AG04449 (cell line): Measurements from ENCODE around the gene MATCAP1.

Experiments
- CTCF ChIA-PET: fragments of 350-600 bp; formaldehyde crosslinking; extraction: SDS; loops from one replicate; lab custom pipeline; 2021; ENCODE audit warnings: antibody characterized with exemption; lab: Yijun Ruan, JAX
- POLR2A ChIA-PET: fragments of 400-600, 350-600 bp; formaldehyde crosslinking; extraction: SDS; loops from one replicate; lab custom pipeline; 2020; ENCODE audit warnings: antibody characterized with exemption, inconsistent platforms; lab: Yijun Ruan, JAX
- DNase-seq: peaks from one replicate; pipeline ENCODE4 v3.0.0-alpha.2; 2010; ENCODE audit warnings: low read depth, low spot score
- H3K4me3 ChIP-seq: 2 replicates; pipeline ENCODE4 v1.5.1; 2011; ENCODE audit warnings: low read depth, mild to moderate bottlenecking, control low read depth, low read length
- CTCF ChIP-seq: IDR thresholded peaks from one replicate; pipeline ENCODE4 v1.5.1; 2011; ENCODE audit warnings: mild to moderate bottlenecking, moderate library complexity, low read length, control low read depth, inconsistent platforms; ENCODE audit not compliant: insufficient read depth; ENCODE audit errors: missing control alignments

The MATCAP1 gene

GRCh38 chr16:67209565-67209964 is 25.8 kb upstream of the MATCAP1 start:
- TF ChIP-seq CTCF = no peak
- ChIA-PET CTCF (interaction anchor here (1.2 to 10.5 kb wide), 2 partner anchors 11 to 13 kb away, joined by 3 to 83 read pairs; partner anchors contain the start of genes E2F4 and ELMO3), POLR2A (interaction anchor here (1.1 to 2.2 kb wide), 2 partner anchors 17 to 39 kb away, joined by 5 to 9 read pairs; partner anchors contain the start of gene TMEM208)

GRCh38 chr16:67208154-67208896 is 24.6 kb upstream of the MATCAP1 start:
- CTCF ChIA-PET = interaction anchor here (1.0 to 10.5 kb wide), 6 partner anchors 10 to 131 kb away, joined by 3 to 83 read pairs (median 4); partner anchors contain the start of genes E2F4 and ELMO3
- no peak for DNase-seq
- no peak for TF ChIP-seq CTCF
- POLR2A ChIA-PET = interaction anchor here (0.6 to 2.2 kb wide), 8 partner anchors 9 to 100 kb away, joined by 3 to 9 read pairs (median 4); partner anchors contain the start of gene TMEM208
- H3K4me3 ChIP-seq = no peak overlapping the region

More at GRCh38 chr16:67209565-67209964, 25.8 kb upstream of the MATCAP1 start:
- H3K4me3 ChIP-seq = no peak overlapping the region
- no peak for DNase-seq

- ChIA-PET CTCF (interaction anchor here (1.0 to 10.5 kb wide), 5 partner anchors 11 to 132 kb away, joined by 3 to 83 read pairs (median 4); partner anchors contain the start of genes E2F4 and ELMO3), POLR2A (interaction anchor here (0.6 to 2.2 kb wide), 5 partner anchors 8 to 19 kb away, joined by 3 to 9 read pairs (median 4); partner anchors contain the start of gene TMEM208)
- no peak overlapping the region for H3K4me3 ChIP-seq
- no peak for DNase-seq
- TF ChIP-seq CTCF = no peak
Observed at GRCh38 chr16:67207249-67208091, 23.7 kb upstream of the MATCAP1 start.

GRCh38 chr16:67206838-67207248 is 23.1 kb upstream of the MATCAP1 start:
- ChIA-PET CTCF (interaction anchor here (1.6 to 10.5 kb wide), 2 partner anchors 10 to 12 kb away, joined by 3 to 83 read pairs; partner anchors contain the start of genes E2F4 and ELMO3), POLR2A (interaction anchor here (0.5 to 1.1 kb wide), 2 partner anchors 13 to 317 kb away, joined by 3 read pairs; no protein-coding TSS in a partner anchor)
- DNase-seq = no peak
- no peak overlapping the region for H3K4me3 ChIP-seq
- TF ChIP-seq CTCF = no peak

GRCh38 chr16:67206129-67206837 is 22.5 kb upstream of the MATCAP1 start:
- no peak for DNase-seq
- CTCF ChIA-PET = interaction anchor here (10.5 kb wide), 1 partner anchor 10 kb away, joined by 83 read pairs; the partner anchor contains the start of genes E2F4 and ELMO3
- no peak for TF ChIP-seq CTCF
- POLR2A ChIA-PET = interaction anchor here (0.5 kb wide), 1 partner anchor 316 kb away, joined by 3 read pairs; no protein-coding TSS in a partner anchor
- no peak overlapping the region for H3K4me3 ChIP-seq
